ENCODE data around the gene IL17RA.
A peak's percentile ranks its signal among the peaks of the same experiment; 100 is the strongest.

Gene IL17RA

DNA sequence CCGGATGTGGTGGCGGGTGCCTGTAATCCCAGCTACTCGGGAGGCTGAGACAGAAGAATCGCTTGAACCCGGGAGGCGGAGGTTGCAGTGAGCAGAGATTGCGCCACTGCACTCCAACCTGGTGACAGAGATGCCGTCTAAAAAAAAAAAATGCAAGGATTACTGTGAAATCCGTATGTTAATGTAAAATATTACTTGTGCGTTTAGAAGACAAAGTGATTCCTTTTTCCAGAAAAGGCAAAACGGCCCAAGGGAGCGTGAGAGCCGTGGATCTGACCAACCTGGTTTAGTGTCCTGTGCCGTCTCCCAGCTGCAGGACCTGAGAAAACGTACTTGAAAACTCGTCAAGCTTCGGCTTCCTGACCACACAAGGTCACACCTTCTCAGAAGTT is 73.4 kb downstream of the IL17RA start:
- DNase-seq, result no peak

DNA sequence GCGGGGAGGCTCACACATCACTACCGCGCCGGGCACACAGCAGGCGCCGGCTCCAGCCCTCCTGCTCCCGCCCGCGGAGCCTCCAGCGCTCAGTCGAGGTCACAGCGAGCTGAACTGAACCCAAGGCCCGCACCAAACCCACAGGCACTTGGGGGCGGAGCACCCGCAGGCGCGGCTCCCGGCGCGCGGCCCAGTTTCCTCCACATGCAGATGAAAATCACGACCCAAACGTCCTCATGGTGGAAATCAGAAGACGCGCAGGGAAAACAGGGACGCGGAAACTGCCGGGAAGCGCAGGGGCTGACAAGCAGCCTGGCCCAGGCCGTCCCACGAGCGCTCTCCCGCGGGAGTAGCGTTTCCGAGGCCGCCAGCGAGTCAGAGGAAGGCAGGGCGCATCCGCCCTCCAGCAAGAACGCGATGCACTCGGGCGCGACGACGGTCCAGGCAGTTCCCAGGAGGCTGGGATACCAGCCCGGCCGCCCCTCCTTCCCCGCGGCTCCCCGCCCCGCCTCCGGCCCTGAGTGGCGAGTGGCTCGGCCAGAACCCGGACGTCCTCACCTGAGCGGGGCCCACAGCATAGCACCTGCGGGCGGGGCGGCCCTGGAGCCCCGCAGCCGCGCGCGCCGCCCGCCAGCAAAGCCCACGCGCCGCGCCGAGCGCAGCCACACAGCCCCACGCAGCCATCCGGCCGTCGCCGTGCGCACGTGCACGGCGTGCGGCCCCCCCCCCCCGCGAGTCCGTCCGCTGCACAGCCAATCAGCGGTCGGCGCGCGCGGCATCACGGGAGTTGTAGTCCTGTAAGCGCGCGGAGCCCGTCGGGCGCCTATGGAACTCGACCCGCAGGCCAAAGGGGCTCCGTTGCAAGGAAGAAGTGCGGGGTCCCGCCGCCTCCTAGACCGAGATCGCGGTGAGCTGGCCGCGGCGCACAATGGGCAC is 74.0 kb downstream of the IL17RA start, which contains the start of gene HDHD5:
Gene HDHD5 (minus strand): TSS at position 710 of the 936 bp plus-strand sequence. CDS start 26 bp downstream, at position 684.
- peak; percentile 85 to 91 for DNase-seq

- peak; percentile 1 to 32 for DNase-seq
Observed at GRCh38 chr22:17159504-17159951, 74.7 kb downstream of the IL17RA start.

DNA sequence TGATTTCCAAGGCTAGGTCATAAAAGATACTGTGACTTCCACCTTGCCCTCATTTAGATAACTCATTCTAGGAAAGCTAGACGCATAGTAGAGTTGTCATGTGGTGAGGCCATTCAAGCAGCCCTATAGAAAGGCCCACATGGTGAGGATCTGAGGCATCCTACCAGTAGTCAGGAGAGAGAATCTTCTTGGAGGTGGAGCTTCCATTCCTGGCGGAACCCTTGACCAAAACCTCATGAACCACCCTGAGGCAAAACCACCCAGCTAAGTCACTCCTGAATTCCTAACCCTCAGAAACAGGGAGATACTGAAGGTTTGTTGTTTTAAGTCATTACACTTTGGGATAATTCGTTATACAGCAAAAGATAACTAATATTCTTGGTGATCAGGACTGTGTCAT is 77.2 kb downstream of the IL17RA start:
- DNase-seq, result no peak

- no peak for DNase-seq
Observed at GRCh38 chr22:17162731-17163130, 77.9 kb downstream of the IL17RA start.

GRCh38 chr22:17164392-17165024 is 79.7 kb downstream of the IL17RA start:
- no peak for DNase-seq
